ENCODE data around the gene PLCB4.

Gene PLCB4

DNA sequence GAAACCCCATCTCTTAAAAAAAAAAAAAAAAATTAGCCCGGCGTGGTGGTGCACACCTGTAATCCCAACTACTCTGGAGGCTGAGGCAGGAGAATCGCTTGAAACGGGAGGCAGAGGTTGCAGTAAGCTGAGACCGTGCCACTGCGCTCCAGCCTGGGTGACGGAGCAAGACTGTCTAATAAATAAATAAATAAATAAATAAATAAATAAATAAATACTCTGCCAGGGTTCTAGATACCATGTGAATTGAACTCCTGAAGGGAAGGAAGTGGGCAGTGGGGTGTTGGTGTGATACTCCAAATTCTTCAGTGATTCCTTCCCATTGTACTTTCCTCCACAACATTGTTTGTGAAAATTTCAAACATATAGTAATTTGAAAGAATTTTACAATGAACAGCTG is 100.5 kb downstream of the PLCB4 start:
- DNase-seq (ENCODE audit: insufficient read length, low spot score) (no peak), FAIRE-seq (no peak)
- TF ChIP-seq POLR2A (IDR thresholded peaks at IDR 0.05; ENCODE audit: low read depth, low read length) (no peak), SPI1 (IDR thresholded peaks at IDR 0.05; ENCODE audit: low read depth, low read length) (no peak), POU2F2 (IDR thresholded peaks at IDR 0.05; ENCODE audit: low read depth, low read length) (no peak), TAF1 (IDR thresholded peaks at IDR 0.05; ENCODE audit: low read depth, low read length) (no peak), PAX5 (IDR thresholded peaks at IDR 0.05; ENCODE audit: insufficient read depth, low read length, severe bottlenecking) (no peak), POLR2AphosphoS5 (IDR thresholded peaks at IDR 0.05; ENCODE audit: low read depth, low read length) (no peak)

DNA sequence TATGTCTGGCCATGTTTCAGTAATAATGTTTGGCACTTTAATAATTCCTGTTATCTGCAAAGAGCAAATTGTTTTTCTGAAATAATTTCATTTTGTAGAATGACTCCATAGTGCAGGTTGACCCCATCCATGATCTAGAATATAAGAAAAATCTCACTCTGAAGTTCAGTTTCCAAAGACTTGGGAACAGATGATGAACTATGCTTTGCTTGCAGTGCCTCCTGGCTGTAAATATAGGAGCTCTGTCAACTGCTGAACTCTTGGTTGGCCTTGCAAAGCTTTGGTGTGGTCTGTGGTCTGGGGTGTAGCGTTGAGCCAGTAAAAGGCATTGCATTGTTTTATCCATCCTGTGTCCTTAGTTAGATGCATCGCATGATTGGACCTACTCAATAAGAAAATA is 104.0 kb downstream of the PLCB4 start:
- TF ChIP-seq SPI1 (IDR thresholded peaks at IDR 0.05; ENCODE audit: low read depth, low read length), result no peak
- no peak for TF ChIP-seq TAF1 (IDR thresholded peaks at IDR 0.05; ENCODE audit: low read depth, low read length)
- TF ChIP-seq POLR2A (IDR thresholded peaks at IDR 0.05; ENCODE audit: low read depth, low read length), result no peak
- no peak for TF ChIP-seq POLR2AphosphoS5 (IDR thresholded peaks at IDR 0.05; ENCODE audit: low read depth, low read length)
- no peak for TF ChIP-seq PAX5 (IDR thresholded peaks at IDR 0.05; ENCODE audit: insufficient read depth, low read length, severe bottlenecking)
- no peak for TF ChIP-seq POU2F2 (IDR thresholded peaks at IDR 0.05; ENCODE audit: low read depth, low read length)
- DNase-seq (ENCODE audit: insufficient read length, low spot score) (no peak), FAIRE-seq (no peak)

GRCh38 chr20:9177278-9177677 is 108.4 kb downstream of the PLCB4 start:
- TF ChIP-seq POLR2A (IDR thresholded peaks at IDR 0.05; ENCODE audit: low read depth, low read length) (no peak), POLR2AphosphoS5 (IDR thresholded peaks at IDR 0.05; ENCODE audit: low read depth, low read length) (no peak), SPI1 (IDR thresholded peaks at IDR 0.05; ENCODE audit: low read depth, low read length) (no peak), PAX5 (IDR thresholded peaks at IDR 0.05; ENCODE audit: insufficient read depth, low read length, severe bottlenecking) (no peak), POU2F2 (IDR thresholded peaks at IDR 0.05; ENCODE audit: low read depth, low read length) (no peak), TAF1 (IDR thresholded peaks at IDR 0.05; ENCODE audit: low read depth, low read length) (no peak)
- DNase-seq (ENCODE audit: insufficient read length, low spot score), result no peak
- FAIRE-seq, result no peak

DNA sequence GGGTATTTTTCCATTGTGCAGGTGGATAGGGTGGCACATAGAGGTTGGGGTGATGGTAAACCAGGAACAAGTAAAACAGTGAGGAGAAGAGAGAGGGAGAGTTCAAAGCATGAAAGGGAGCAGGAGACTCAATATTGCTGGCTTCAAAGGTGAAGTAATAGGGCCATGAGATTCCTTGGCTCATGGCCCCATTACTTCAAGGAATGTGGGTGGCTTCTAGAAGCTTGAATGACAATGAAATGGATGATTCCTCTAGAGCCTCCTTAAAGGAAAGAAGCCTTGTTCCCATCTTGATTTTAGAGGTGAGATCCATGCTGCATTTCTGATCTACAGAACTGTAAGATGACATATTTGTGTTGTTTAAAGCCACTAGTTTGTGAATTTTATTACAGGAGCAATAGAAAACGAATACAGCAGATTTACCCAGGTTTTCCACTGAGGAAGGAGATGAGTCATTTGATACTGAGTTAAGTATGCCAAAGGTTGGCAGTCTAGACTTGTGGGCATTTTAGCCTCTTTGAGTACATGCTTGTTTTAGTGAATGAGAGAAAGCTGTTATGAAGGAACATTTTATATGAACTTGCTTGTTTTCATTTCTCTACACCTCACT is 110.4 kb downstream of the PLCB4 start:
- TF ChIP-seq POLR2A (IDR thresholded peaks at IDR 0.05; ENCODE audit: low read depth, low read length) (no peak), TAF1 (IDR thresholded peaks at IDR 0.05; ENCODE audit: low read depth, low read length) (no peak), SPI1 (IDR thresholded peaks at IDR 0.05; ENCODE audit: low read depth, low read length) (no peak), PAX5 (IDR thresholded peaks at IDR 0.05; ENCODE audit: insufficient read depth, low read length, severe bottlenecking) (no peak), POU2F2 (IDR thresholded peaks at IDR 0.05; ENCODE audit: low read depth, low read length) (no peak), POLR2AphosphoS5 (IDR thresholded peaks at IDR 0.05; ENCODE audit: low read depth, low read length) (no peak)
- DNase-seq (ENCODE audit: insufficient read length, low spot score) (no peak), FAIRE-seq (no peak)

DNA sequence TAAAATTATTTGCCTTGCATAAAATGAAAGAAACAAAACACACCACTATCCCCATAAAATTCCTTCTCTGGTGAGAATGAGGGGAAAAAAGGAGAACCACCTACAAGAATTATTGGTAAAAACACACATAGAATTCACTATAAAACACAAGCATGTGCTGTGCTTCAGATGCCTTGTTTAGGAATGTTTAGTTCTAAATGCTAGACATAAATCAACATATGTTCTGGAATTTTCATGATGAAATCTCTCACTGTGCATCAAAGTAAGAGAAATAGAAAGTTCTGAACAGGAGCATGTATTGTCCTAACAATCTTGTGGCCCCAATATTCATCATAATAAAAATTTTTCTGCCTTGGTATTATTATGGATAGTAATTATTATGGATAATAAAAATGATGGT is 111.0 kb downstream of the PLCB4 start:
- DNase-seq (ENCODE audit: insufficient read length, low spot score), result no peak
- no peak for FAIRE-seq
- TF ChIP-seq POLR2A (IDR thresholded peaks at IDR 0.05; ENCODE audit: low read depth, low read length) (no peak), POU2F2 (IDR thresholded peaks at IDR 0.05; ENCODE audit: low read depth, low read length) (no peak), PAX5 (IDR thresholded peaks at IDR 0.05; ENCODE audit: insufficient read depth, low read length, severe bottlenecking) (no peak), POLR2AphosphoS5 (IDR thresholded peaks at IDR 0.05; ENCODE audit: low read depth, low read length) (no peak), SPI1 (IDR thresholded peaks at IDR 0.05; ENCODE audit: low read depth, low read length) (no peak), TAF1 (IDR thresholded peaks at IDR 0.05; ENCODE audit: low read depth, low read length) (no peak)

- FAIRE-seq, result no peak
- TF ChIP-seq POLR2A (IDR thresholded peaks at IDR 0.05; ENCODE audit: low read depth, low read length) (no peak), PAX5 (IDR thresholded peaks at IDR 0.05; ENCODE audit: insufficient read depth, low read length, severe bottlenecking) (no peak), POU2F2 (IDR thresholded peaks at IDR 0.05; ENCODE audit: low read depth, low read length) (no peak), POLR2AphosphoS5 (IDR thresholded peaks at IDR 0.05; ENCODE audit: low read depth, low read length) (no peak), TAF1 (IDR thresholded peaks at IDR 0.05; ENCODE audit: low read depth, low read length) (no peak)
- no peak for DNase-seq (ENCODE audit: insufficient read length, low spot score)
Measured at GRCh38 chr20:9180481-9181257, 111.8 kb downstream of the PLCB4 start.

DNA sequence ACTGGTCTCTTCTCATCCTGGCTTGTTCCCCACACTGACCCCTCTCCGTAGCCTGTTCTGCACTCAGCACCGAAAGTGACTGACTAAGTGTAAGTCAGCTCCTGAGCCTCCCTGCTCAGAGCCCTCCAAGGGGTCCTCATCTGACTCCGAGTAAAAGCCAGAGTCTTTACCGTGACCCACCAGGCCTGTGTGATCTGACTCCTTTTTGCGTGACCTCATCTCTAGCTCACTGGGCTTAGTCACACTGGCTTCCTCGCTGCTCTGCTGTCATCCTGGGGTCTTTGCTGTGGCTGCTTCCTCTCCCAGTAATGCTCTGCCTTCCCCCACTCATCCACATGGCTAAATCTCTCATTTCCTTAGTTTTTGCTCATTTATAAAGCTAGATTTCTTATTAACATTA is 116.6 kb downstream of the PLCB4 start:
- FAIRE-seq (no peak), DNase-seq (ENCODE audit: insufficient read length, low spot score) (no peak)
- TF ChIP-seq TAF1 (IDR thresholded peaks at IDR 0.05; ENCODE audit: low read depth, low read length), result no peak
- no peak for TF ChIP-seq POLR2AphosphoS5 (IDR thresholded peaks at IDR 0.05; ENCODE audit: low read depth, low read length)
- TF ChIP-seq POLR2A (IDR thresholded peaks at IDR 0.05; ENCODE audit: low read depth, low read length), result no peak
- no peak for TF ChIP-seq PAX5 (IDR thresholded peaks at IDR 0.05; ENCODE audit: insufficient read depth, low read length, severe bottlenecking)
- TF ChIP-seq POU2F2 (IDR thresholded peaks at IDR 0.05; ENCODE audit: low read depth, low read length), result no peak
- no peak for TF ChIP-seq SPI1 (IDR thresholded peaks at IDR 0.05; ENCODE audit: low read depth, low read length)

DNA sequence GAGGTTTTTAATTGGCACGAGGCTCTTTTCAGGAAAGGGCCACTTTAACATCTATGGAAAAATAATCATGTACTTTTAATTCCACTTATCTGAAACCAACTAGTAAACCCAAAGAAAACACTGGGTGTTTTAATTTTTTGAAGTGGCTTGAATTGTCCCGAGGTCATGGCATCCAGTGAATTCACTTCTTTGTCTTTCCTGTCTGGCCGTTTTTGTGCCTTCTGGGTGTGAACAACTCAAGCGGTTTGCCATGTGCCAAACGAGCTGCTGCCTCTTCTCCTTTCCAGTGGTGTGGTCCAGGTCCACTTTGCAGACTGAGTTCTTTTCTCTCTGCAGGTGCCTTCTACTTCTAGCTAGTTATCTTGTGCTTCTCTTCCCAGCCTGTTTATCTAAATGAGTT is 117.5 kb downstream of the PLCB4 start:
- TF ChIP-seq POU2F2 (IDR thresholded peaks at IDR 0.05; ENCODE audit: low read depth, low read length) (no peak), PAX5 (IDR thresholded peaks at IDR 0.05; ENCODE audit: insufficient read depth, low read length, severe bottlenecking) (no peak), TAF1 (IDR thresholded peaks at IDR 0.05; ENCODE audit: low read depth, low read length) (no peak), SPI1 (IDR thresholded peaks at IDR 0.05; ENCODE audit: low read depth, low read length) (no peak), POLR2AphosphoS5 (IDR thresholded peaks at IDR 0.05; ENCODE audit: low read depth, low read length) (no peak), POLR2A (IDR thresholded peaks at IDR 0.05; ENCODE audit: low read depth, low read length) (no peak)
- FAIRE-seq, result no peak

GRCh38 chr20:9195031-9195430 is 126.1 kb downstream of the PLCB4 start:
- TF ChIP-seq POLR2AphosphoS5 (IDR thresholded peaks at IDR 0.05; ENCODE audit: low read depth, low read length) (no peak), POLR2A (IDR thresholded peaks at IDR 0.05; ENCODE audit: low read depth, low read length) (no peak), TAF1 (IDR thresholded peaks at IDR 0.05; ENCODE audit: low read depth, low read length) (no peak), POU2F2 (IDR thresholded peaks at IDR 0.05; ENCODE audit: low read depth, low read length) (no peak), SPI1 (IDR thresholded peaks at IDR 0.05; ENCODE audit: low read depth, low read length) (no peak), PAX5 (IDR thresholded peaks at IDR 0.05; ENCODE audit: insufficient read depth, low read length, severe bottlenecking) (no peak)
- DNase-seq (ENCODE audit: insufficient read length, low spot score), result no peak
- FAIRE-seq, result no peak

More for the DNA sequence above, 117.5 kb downstream of the PLCB4 start:
- no peak for DNase-seq (ENCODE audit: insufficient read length, low spot score)
